ENCODE results near the gene SLA2.
"Not testable (repeated sequence)": the region's sequence is repeated elsewhere in the genome, so short reads cannot be mapped to it uniquely, and the experiment has no call there.

SLA2 gene

GRCh38 chr20:36682311-36682710 is 36.3 kb upstream of the SLA2 start:
- no peaks in the 10 kb centered on the region for H3K27me3 ChIP-seq (ENCODE audit: low read length)
- no peak overlapping the region for H3K27ac ChIP-seq (ENCODE audit: low read depth, low read length)
- no peak overlapping the region for H2AFZ ChIP-seq (ENCODE audit: low read depth, low read length, severe bottlenecking)
- H3K4me2 ChIP-seq (ENCODE audit: low read depth, low read length, poor library complexity, severe bottlenecking): no peak overlapping the region
- no peaks in the 10 kb centered on the region for H3K9me2 ChIP-seq (replicated peaks; ENCODE audit: insufficient read depth, low read length)
- no peaks in the 10 kb centered on the region for H3K36me3 ChIP-seq (ENCODE audit: low read length)
- H3K79me2 ChIP-seq (ENCODE audit: insufficient read depth, low read length): no peaks in the 10 kb centered on the region
- H3K9ac ChIP-seq (ENCODE audit: low read length): no peak overlapping the region
- no peak for TF ChIP-seq CTCF (IDR thresholded peaks at IDR 0.05; ENCODE audit: insufficient read depth, low read length, poor library complexity, severe bottlenecking)
- H3F3A ChIP-seq (ENCODE audit: insufficient read depth): no peaks in the 10 kb centered on the region
- no peaks in the 10 kb centered on the region for H3K9me3 ChIP-seq (ENCODE audit: insufficient read depth, low read length)
- no peaks in the 10 kb centered on the region for H4K20me1 ChIP-seq (ENCODE audit: low read depth, low read length)
- no peak overlapping the region for H3K4me3 ChIP-seq (ENCODE audit: insufficient read depth, low read length, poor library complexity, severe bottlenecking)

- H3K9ac ChIP-seq (ENCODE audit: low read length): no peak overlapping the region
- no peaks in the 10 kb centered on the region for H4K20me1 ChIP-seq (ENCODE audit: low read depth, low read length)
- no peak overlapping the region for H3K4me2 ChIP-seq (ENCODE audit: low read depth, low read length, poor library complexity, severe bottlenecking)
- no peaks in the 10 kb centered on the region for H3F3A ChIP-seq (ENCODE audit: insufficient read depth)
- TF ChIP-seq CTCF (IDR thresholded peaks at IDR 0.05; ENCODE audit: insufficient read depth, low read length, poor library complexity, severe bottlenecking): no peak
- no peak for TF ChIP-seq EZH2phosphoT487 (conservative IDR thresholded peaks at IDR 0.05; ENCODE audit: low read length)
- no peaks in the 10 kb centered on the region for H3K9me3 ChIP-seq (ENCODE audit: insufficient read depth, low read length)
- H2AFZ ChIP-seq (ENCODE audit: low read depth, low read length, severe bottlenecking): no peak overlapping the region
- H3K27ac ChIP-seq (ENCODE audit: low read depth, low read length): no peak overlapping the region
- no peaks in the 10 kb centered on the region for H3K36me3 ChIP-seq (ENCODE audit: low read length)
- H3K9me2 ChIP-seq (replicated peaks; ENCODE audit: insufficient read depth, low read length): no peaks in the 10 kb centered on the region
- no peak overlapping the region for H3K4me3 ChIP-seq (ENCODE audit: insufficient read depth, low read length, poor library complexity, severe bottlenecking)
- H3K27me3 ChIP-seq (ENCODE audit: low read length): no peaks in the 10 kb centered on the region
- H3K79me2 ChIP-seq (ENCODE audit: insufficient read depth, low read length): no peaks in the 10 kb centered on the region
Measured at GRCh38 chr20:36677422-36677771, 31.4 kb upstream of the SLA2 start.

GRCh38 chr20:36676701-36677421 is 30.9 kb upstream of the SLA2 start:
- Histone ChIP-seq H3K27ac (ENCODE audit: low read depth, low read length) (no peak overlapping the region), H3K36me3 (ENCODE audit: low read length) (no peaks in the 10 kb centered on the region), H3K4me2 (ENCODE audit: low read depth, low read length, poor library complexity, severe bottlenecking) (no peak overlapping the region), H2AFZ (ENCODE audit: low read depth, low read length, severe bottlenecking) (no peak overlapping the region), H3F3A (ENCODE audit: insufficient read depth) (no peaks in the 10 kb centered on the region), H3K79me2 (ENCODE audit: insufficient read depth, low read length) (no peaks in the 10 kb centered on the region), H3K9me3 (ENCODE audit: insufficient read depth, low read length) (no peaks in the 10 kb centered on the region), H3K9me2 (replicated peaks; ENCODE audit: insufficient read depth, low read length) (no peaks in the 10 kb centered on the region), H3K4me3 (ENCODE audit: insufficient read depth, low read length, poor library complexity, severe bottlenecking) (no peak overlapping the region), H4K20me1 (ENCODE audit: low read depth, low read length) (no peaks in the 10 kb centered on the region), H3K9ac (ENCODE audit: low read length) (no peak overlapping the region), H3K27me3 (ENCODE audit: low read length) (no peaks in the 10 kb centered on the region)
- TF ChIP-seq CTCF (IDR thresholded peaks at IDR 0.05; ENCODE audit: insufficient read depth, low read length, poor library complexity, severe bottlenecking) (no peak), EZH2phosphoT487 (conservative IDR thresholded peaks at IDR 0.05; ENCODE audit: low read length) (no peak)

GRCh38 chr20:36675545-36675944 is 29.5 kb upstream of the SLA2 start:
- H3K27ac ChIP-seq (ENCODE audit: low read depth, low read length); H4K20me1 ChIP-seq (ENCODE audit: low read depth, low read length); H3K9me2 ChIP-seq (replicated peaks; ENCODE audit: insufficient read depth, low read length); H2AFZ ChIP-seq (ENCODE audit: low read depth, low read length, severe bottlenecking); H3K9me3 ChIP-seq (ENCODE audit: insufficient read depth, low read length); H3K4me3 ChIP-seq (ENCODE audit: insufficient read depth, low read length, poor library complexity, severe bottlenecking); H3K79me2 ChIP-seq (ENCODE audit: insufficient read depth, low read length); H3K36me3 ChIP-seq (ENCODE audit: low read length); H3K9ac ChIP-seq (ENCODE audit: low read length); H3F3A ChIP-seq (ENCODE audit: insufficient read depth); H3K27me3 ChIP-seq (ENCODE audit: low read length); H3K4me2 ChIP-seq (ENCODE audit: low read depth, low read length, poor library complexity, severe bottlenecking): not testable (repeated sequence)

Measured in SU-DHL-6 (cell line).